ENCODE data around the gene TNFSF10.

Gene TNFSF10

GRCh38 chr3:172516318-172517214, 6.7 kb downstream of the TNFSF10 start:
- no peak for DNase-seq (ENCODE audit: low spot score)

- no peak for DNase-seq (ENCODE audit: low spot score)
Observed at GRCh38 chr3:172515130-172515918, 7.9 kb downstream of the TNFSF10 start.

- DNase-seq (ENCODE audit: low spot score): no peak
Observed at GRCh38 chr3:172514678-172515077, 8.6 kb downstream of the TNFSF10 start.

- DNase-seq (ENCODE audit: low spot score): no peak
Observed at GRCh38 chr3:172513488-172513887, 9.7 kb downstream of the TNFSF10 start.

GRCh38 chr3:172511783-172512762, 11.2 kb downstream of the TNFSF10 start:
- no peak for DNase-seq (ENCODE audit: low spot score)

GRCh38 chr3:172506094-172506493, 17.1 kb downstream of the TNFSF10 start:
- no peak for DNase-seq (ENCODE audit: low spot score)

GRCh38 chr3:172501540-172501939, 21.7 kb downstream of the TNFSF10 start:
- DNase-seq (ENCODE audit: low spot score): no peak

- DNase-seq (ENCODE audit: low spot score): peak; percentile 72
Observed at GRCh38 chr3:172490198-172490669, 33.0 kb downstream of the TNFSF10 start.

GRCh38 chr3:172478116-172478515, 45.1 kb downstream of the TNFSF10 start:
- no peak for DNase-seq (ENCODE audit: low spot score)

GRCh38 chr3:172476347-172476746, 46.9 kb downstream of the TNFSF10 start:
- no peak for DNase-seq (ENCODE audit: low spot score)

GRCh38 chr3:172475703-172476102, 47.5 kb downstream of the TNFSF10 start:
- no peak for DNase-seq (ENCODE audit: low spot score)

GRCh38 chr3:172471903-172472302, 51.3 kb downstream of the TNFSF10 start:
- DNase-seq (ENCODE audit: low spot score): no peak

GRCh38 chr3:172470588-172470987, 52.6 kb downstream of the TNFSF10 start:
- DNase-seq (ENCODE audit: low spot score): no peak

- DNase-seq (ENCODE audit: low spot score): peak; percentile 64
Observed at GRCh38 chr3:172467170-172467824, 55.9 kb downstream of the TNFSF10 start.

- no peak for DNase-seq (ENCODE audit: low spot score)
Observed at GRCh38 chr3:172466553-172467130, 56.6 kb downstream of the TNFSF10 start.

GRCh38 chr3:172465281-172465680, 57.9 kb downstream of the TNFSF10 start:
- DNase-seq (ENCODE audit: low spot score): no peak

- no peak for DNase-seq (ENCODE audit: low spot score)
Observed at GRCh38 chr3:172464306-172464705, 58.9 kb downstream of the TNFSF10 start.

GRCh38 chr3:172461530-172462138, 61.6 kb downstream of the TNFSF10 start:
- DNase-seq (ENCODE audit: low spot score): peak; percentile 62

GRCh38 chr3:172456404-172456803, 66.8 kb downstream of the TNFSF10 start:
- DNase-seq (ENCODE audit: low spot score): no peak

All from RKO (cell line).